Parathyroid adenoma (tissue), 2 donors: ENCODE measurements around the gene S100A7A.
"Not testable (repeated sequence)": the region's sequence is repeated elsewhere in the genome, so short reads cannot be mapped to it uniquely, and the experiment has no call there.

Experiments used
- H2AFZ ChIP-seq: fragments of 300-600 bp; sonication (generic); one replicate; pipeline ENCODE4 v1.7.0; 2017; ENCODE audit warnings: antibody characterized with exemption, mild to moderate bottlenecking
- H3K27ac ChIP-seq: fragments of 300-600 bp; sonication (generic); one replicate; pipeline ENCODE4 v1.7.0; 2017
- H3K27me3 ChIP-seq: fragments of 300-600 bp; sonication (generic); one replicate; pipeline ENCODE4 v1.7.0; 2017; ENCODE audit warnings: low read length; ENCODE audit not compliant: control insufficient read depth, insufficient read depth
- H3K36me3 ChIP-seq: fragments of 300-600 bp; sonication (generic); one replicate; pipeline ENCODE4 v1.7.0; 2017; ENCODE audit warnings: low read length; ENCODE audit not compliant: control insufficient read depth, insufficient read depth
- H3K4me1 ChIP-seq: fragments of 300-600 bp; sonication (generic); one replicate; pipeline ENCODE4 v1.7.0; 2017; ENCODE audit warnings: control low read depth
- H3K4me2 ChIP-seq: fragments of 300-600 bp; sonication (generic); one replicate; pipeline ENCODE4 v1.7.0; 2017; ENCODE audit warnings: low read length
- H3K4me3 ChIP-seq: fragments of 300-600 bp; sonication (generic); one replicate; pipeline ENCODE4 v1.7.0; 2017; ENCODE audit warnings: low read depth, low read length
- H3K79me2 ChIP-seq: fragments of 300-600 bp; sonication (generic); one replicate; pipeline ENCODE4 v1.7.0; 2017; ENCODE audit warnings: control low read depth
- H3K9ac ChIP-seq: fragments of 300-600 bp; sonication (generic); one replicate; pipeline ENCODE4 v1.7.0; 2017; ENCODE audit warnings: mild to moderate bottlenecking
- H3K9me3 ChIP-seq: fragments of 300-600 bp; sonication (generic); one replicate; pipeline ENCODE4 v1.7.0; 2017; ENCODE audit warnings: low read length; ENCODE audit not compliant: control insufficient read depth
- CTCF ChIP-seq: fragments of 300-600 bp; sonication (generic); IDR thresholded peaks from one replicate; pipeline ENCODE4 v1.7.0; 2017; ENCODE audit warnings: antibody characterized with exemption, mild to moderate bottlenecking
- donor health status: primary hyperparathyroidism.

The S100A7A gene

GRCh38 chr1:153443486-153443885 is 27.2 kb downstream of the S100A7A start:
- Histone ChIP-seq H3K36me3 (no peaks in the 10 kb centered on the region), H3K27ac (no peak overlapping the region), H3K4me1 (no peaks in the 10 kb centered on the region), H3K4me2 (no peak overlapping the region), H3K27me3 (no peaks in the 10 kb centered on the region), H3K9ac (no peak overlapping the region), H2AFZ (no peak overlapping the region), H3K79me2 (no peaks in the 10 kb centered on the region), H3K9me3 (no peaks in the 10 kb centered on the region), H3K4me3 (no peak overlapping the region)
- TF ChIP-seq CTCF: no peak

- no peak overlapping the region for H2AFZ ChIP-seq
- H3K79me2 ChIP-seq: no peaks in the 10 kb centered on the region
- no peaks in the 10 kb centered on the region for H3K36me3 ChIP-seq
- no peak overlapping the region for H3K4me2 ChIP-seq
- no peak for TF ChIP-seq CTCF
- no peaks in the 10 kb centered on the region for H3K9me3 ChIP-seq
- H3K4me1 ChIP-seq: no peaks in the 10 kb centered on the region
- H3K4me3 ChIP-seq: no peak overlapping the region
- H3K9ac ChIP-seq: no peak overlapping the region
- no peaks in the 10 kb centered on the region for H3K27me3 ChIP-seq
- H3K27ac ChIP-seq: no peak overlapping the region
Measured at GRCh38 chr1:153444078-153444477, 27.8 kb downstream of the S100A7A start.

GRCh38 chr1:153447498-153448170 is 31.3 kb downstream of the S100A7A start:
- Histone ChIP-seq H3K27ac (no peak overlapping the region), H3K4me2 (no peak overlapping the region), H3K4me1 (no peaks in the 10 kb centered on the region), H3K9ac (no peak overlapping the region), H3K36me3 (no peaks in the 10 kb centered on the region), H3K79me2 (no peaks in the 10 kb centered on the region), H3K4me3 (no peak overlapping the region), H3K9me3 (no peaks in the 10 kb centered on the region), H3K27me3 (no peaks in the 10 kb centered on the region), H2AFZ (no peak overlapping the region)
- no peak for TF ChIP-seq CTCF

GRCh38 chr1:153448851-153449250 is 32.5 kb downstream of the S100A7A start:
- H3K27me3 ChIP-seq, H3K4me2 ChIP-seq, H2AFZ ChIP-seq, H3K36me3 ChIP-seq, H3K9ac ChIP-seq, H3K4me1 ChIP-seq, H3K27ac ChIP-seq, H3K4me3 ChIP-seq, H3K79me2 ChIP-seq, H3K9me3 ChIP-seq: not testable (repeated sequence)

GRCh38 chr1:153456396-153456795 is 40.1 kb downstream of the S100A7A start:
- H3K9me3 ChIP-seq: no peaks in the 10 kb centered on the region
- H3K27me3 ChIP-seq: no peaks in the 10 kb centered on the region
- H3K4me2 ChIP-seq: no peak overlapping the region
- no peak overlapping the region for H2AFZ ChIP-seq
- H3K4me1 ChIP-seq: no peaks in the 10 kb centered on the region
- H3K27ac ChIP-seq: no peak overlapping the region
- H3K79me2 ChIP-seq: no peaks in the 10 kb centered on the region
- no peak overlapping the region for H3K9ac ChIP-seq
- H3K36me3 ChIP-seq: no peaks in the 10 kb centered on the region
- no peak overlapping the region for H3K4me3 ChIP-seq
- no peak for TF ChIP-seq CTCF
